Endothelial cell of umbilical vein (primary cell): ENCODE results near the gene MKRN1.

Source experiments
- EZH2 ChIP-seq: IDR thresholded peaks from 2 replicates; pipeline ENCODE4 v1.6.1; 2012; ENCODE audit warnings: borderline replicate concordance, low read depth, mild to moderate bottlenecking, moderate library complexity, low read length, inconsistent platforms; ENCODE audit not compliant: severe bottlenecking
- FOS ChIP-seq: IDR thresholded peaks from 2 replicates; pipeline ENCODE4 v1.6.1; 2011; ENCODE audit warnings: mild to moderate bottlenecking, low read length, moderate library complexity, borderline replicate concordance; ENCODE audit not compliant: insufficient read depth
- MYC ChIP-seq: IDR thresholded peaks from one replicate; pipeline ENCODE4 v1.6.1; 2011; ENCODE audit warnings: mild to moderate bottlenecking, low read depth, low read length
- POLR2A ChIP-seq: IDR thresholded peaks from 2 replicates; pipeline ENCODE4 v1.6.1; 2012; ENCODE audit warnings: low read depth, mild to moderate bottlenecking, control low read depth, low read length
- POLR2AphosphoS5 ChIP-seq: IDR thresholded peaks from 2 replicates; pipeline ENCODE4 v1.6.1; 2012; ENCODE audit warnings: low read depth, mild to moderate bottlenecking, control low read depth, low read length, moderate library complexity; ENCODE audit not compliant: insufficient read depth
- TF ChIP-seq, protein P1 (sequence below): IDR thresholded peaks from 2 replicates; pipeline ENCODE4 v1.6.1; 2011; ENCODE audit not compliant: insufficient read depth, insufficient read length
- TF ChIP-seq, protein P2 (sequence below), 2 donors: IDR thresholded peaks; 1 replicate in 1 of 2; 2 replicates in 1 of 2; pipeline ENCODE4 v1.5.1; 2011; ENCODE audit warnings: low read length in 2 of 2, mild to moderate bottlenecking in 2 of 2, moderate library complexity in 2 of 2, control low read depth in 1 of 2, inconsistent platforms in 1 of 2, low read depth in 1 of 2; ENCODE audit not compliant: insufficient read depth in 1 of 2; ENCODE audit errors: extremely low read depth in 1 of 2

DNA sequence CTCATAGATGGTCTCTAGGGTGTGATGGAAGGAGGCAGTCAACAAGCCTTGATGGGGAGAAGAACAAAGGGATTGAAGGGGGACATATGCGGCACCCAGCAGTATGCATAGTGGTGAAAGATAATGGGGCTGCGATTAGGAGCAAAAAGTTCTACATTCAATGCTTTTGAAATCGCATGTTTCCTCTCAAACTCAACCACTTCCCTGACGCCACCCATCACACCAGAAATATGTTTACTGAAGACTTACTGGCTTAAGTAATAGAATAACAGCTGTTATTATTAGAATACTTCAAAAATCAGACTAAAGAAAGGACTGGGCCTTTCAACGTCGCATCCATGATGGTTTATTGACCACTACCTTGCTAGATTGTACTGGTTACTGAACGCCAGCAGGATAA lies 31.5 kb downstream of the MKRN1 start:
- TF ChIP-seq, protein P1, sequence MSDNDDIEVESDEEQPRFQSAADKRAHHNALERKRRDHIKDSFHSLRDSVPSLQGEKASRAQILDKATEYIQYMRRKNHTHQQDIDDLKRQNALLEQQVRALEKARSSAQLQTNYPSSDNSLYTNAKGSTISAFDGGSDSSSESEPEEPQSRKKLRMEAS: no peak
- no peak for TF ChIP-seq POLR2AphosphoS5
- TF ChIP-seq, protein P2, sequence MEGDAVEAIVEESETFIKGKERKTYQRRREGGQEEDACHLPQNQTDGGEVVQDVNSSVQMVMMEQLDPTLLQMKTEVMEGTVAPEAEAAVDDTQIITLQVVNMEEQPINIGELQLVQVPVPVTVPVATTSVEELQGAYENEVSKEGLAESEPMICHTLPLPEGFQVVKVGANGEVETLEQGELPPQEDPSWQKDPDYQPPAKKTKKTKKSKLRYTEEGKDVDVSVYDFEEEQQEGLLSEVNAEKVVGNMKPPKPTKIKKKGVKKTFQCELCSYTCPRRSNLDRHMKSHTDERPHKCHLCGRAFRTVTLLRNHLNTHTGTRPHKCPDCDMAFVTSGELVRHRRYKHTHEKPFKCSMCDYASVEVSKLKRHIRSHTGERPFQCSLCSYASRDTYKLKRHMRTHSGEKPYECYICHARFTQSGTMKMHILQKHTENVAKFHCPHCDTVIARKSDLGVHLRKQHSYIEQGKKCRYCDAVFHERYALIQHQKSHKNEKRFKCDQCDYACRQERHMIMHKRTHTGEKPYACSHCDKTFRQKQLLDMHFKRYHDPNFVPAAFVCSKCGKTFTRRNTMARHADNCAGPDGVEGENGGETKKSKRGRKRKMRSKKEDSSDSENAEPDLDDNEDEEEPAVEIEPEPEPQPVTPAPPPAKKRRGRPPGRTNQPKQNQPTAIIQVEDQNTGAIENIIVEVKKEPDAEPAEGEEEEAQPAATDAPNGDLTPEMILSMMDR (IDR thresholded peaks at IDR 0.05; ENCODE audit: extremely low read depth in 1 of 2, insufficient read depth in 1 of 2, low read depth in 1 of 2, low read length in 2 of 2): no peak
- no peak for TF ChIP-seq EZH2
- TF ChIP-seq POLR2A: no peak
- TF ChIP-seq FOS: no peak
- no peak for TF ChIP-seq MYC
